Keratinocyte (primary cell): ENCODE measurements around the gene MYO1D. TPM values are rescaled to one million over a fixed set of nuclear protein-coding genes. Genes with fewer than 3 reads are reported as not detected.

ENCODE experiments used
- DNase-seq: peaks from one replicate; pipeline ENCODE4 v3.0.0-alpha.2; 2011; ENCODE audit warnings: low read depth, missing footprints, low spot score
- FAIRE-seq: peaks from 2 replicates; lab custom pipeline; 2011; peaks lifted over from hg19 to GRCh38; lab: Jason Lieb, UNC
- H2AFZ ChIP-seq: 2 replicates; pipeline ENCODE4 v1.6.0; 2012; ENCODE audit warnings: low read length, control low read depth, inconsistent platforms; ENCODE audit not compliant: control insufficient read depth
- H3K27ac ChIP-seq: 2 replicates; pipeline ENCODE4 v1.5.1; 2011; ENCODE audit warnings: low read length; ENCODE audit not compliant: control insufficient read depth, insufficient read depth
- H3K27me3 ChIP-seq: 3 replicates; pipeline ENCODE4 v1.6.0; 2011; ENCODE audit warnings: low read length; ENCODE audit not compliant: control insufficient read depth, insufficient read depth; ENCODE audit errors: extremely low read depth
- H3K36me3 ChIP-seq, 2 experiments: 2 replicates in 1 of 2; 3 replicates in 1 of 2; pipeline ENCODE4 v1.5.1; 2011; ENCODE audit warnings: low read length in 2 of 2, mild to moderate bottlenecking in 1 of 2; ENCODE audit not compliant: control insufficient read depth in 2 of 2, insufficient read depth in 2 of 2; ENCODE audit errors: extremely low read depth in 1 of 2
- H3K4me1 ChIP-seq: 3 replicates; pipeline ENCODE4 v1.5.1; 2011; ENCODE audit warnings: low read length; ENCODE audit not compliant: control insufficient read depth, insufficient read depth; ENCODE audit errors: extremely low read depth
- H3K4me2 ChIP-seq: 3 replicates; pipeline ENCODE4 v1.6.0; 2011; ENCODE audit warnings: low read depth, low read length; ENCODE audit not compliant: control insufficient read depth, insufficient read depth; ENCODE audit errors: extremely low read depth
- H3K4me3 ChIP-seq, 3 experiments: fragments of 200-600 bp in 1 of 3; sonication (generic) in 1 of 3; 2 replicates in 2 of 3; 3 replicates in 1 of 3; pipeline ENCODE4 v1.5.1; 2011 to 2016; ENCODE audit warnings: low read length in 3 of 3, mild to moderate bottlenecking in 3 of 3, control low read depth in 2 of 3, inconsistent platforms in 1 of 3, low read depth in 1 of 3, mixed read lengths in 1 of 3, mixed run types in 1 of 3, moderate library complexity in 1 of 3; ENCODE audit not compliant: control insufficient read depth in 2 of 3, insufficient read depth in 2 of 3; ENCODE audit errors: extremely low read depth in 1 of 3
- H3K79me2 ChIP-seq: 2 replicates; pipeline ENCODE4 v1.6.0; 2012; ENCODE audit warnings: low read length; ENCODE audit not compliant: control insufficient read depth, insufficient read depth
- H3K9ac ChIP-seq: 3 replicates; pipeline ENCODE4 v1.6.0; 2011; ENCODE audit warnings: low read length; ENCODE audit not compliant: control insufficient read depth, insufficient read depth; ENCODE audit errors: extremely low read depth
- H3K9me1 ChIP-seq: 3 replicates; pipeline ENCODE4 v1.6.0; 2011; ENCODE audit warnings: low read length; ENCODE audit not compliant: control insufficient read depth, insufficient read depth; ENCODE audit errors: extremely low read depth
- H3K9me3 ChIP-seq: 2 replicates; pipeline ENCODE4 v1.5.1; 2012; ENCODE audit warnings: low read depth, low read length; ENCODE audit not compliant: control insufficient read depth
- H4K20me1 ChIP-seq: 3 replicates; pipeline ENCODE4 v1.6.0; 2011; ENCODE audit warnings: low read length; ENCODE audit not compliant: control insufficient read depth, insufficient read depth; ENCODE audit errors: extremely low read depth
- CTCF ChIP-seq, 3 experiments: IDR thresholded peaks in 1 of 3; conservative IDR thresholded peaks in 1 of 3; optimal IDR thresholded peaks in 1 of 3; 2 replicates in 2 of 3; 3 replicates in 1 of 3; pipeline versions ENCODE3 to v1.5.1; 2011; ENCODE audit warnings: low read length in 3 of 3, mild to moderate bottlenecking in 3 of 3, moderate library complexity in 2 of 3, control low read depth in 1 of 3, inconsistent platforms in 1 of 3; ENCODE audit not compliant: insufficient read depth in 2 of 3; ENCODE audit errors: extremely low read depth in 1 of 3
- EZH2 ChIP-seq: IDR thresholded peaks from one replicate; pipeline ENCODE4 v1.6.1; 2012; ENCODE audit warnings: inconsistent platforms, mild to moderate bottlenecking, low read length, moderate library complexity
- dilution Hi-C: fragments of 300-500 bp; cut with MboI; formaldehyde crosslinking; loops from one replicate; pipeline ENCODE4 v1.7.0; 2020; ENCODE audit warnings: low sequenced_read_pairs; ENCODE audit not compliant: extremely low pct_ligation_motif_present
- polyA plus RNA-seq, 5 experiments: library from polyadenylated mRNA; depleted of rRNA in 3 of 5; stranded (reverse) in 3 of 5; stranded (forward) in 1 of 5; unstranded in 1 of 5; fragments of >200 nt; gene quantifications; 1 replicate in 1 of 5; 2 replicates in 3 of 5; 3 replicates in 1 of 5; pipeline versions ENCODE4 v1.2.1 to v1.2.3, GENCODE V29; 2011 to 2012; ENCODE audit warnings: missing spikeins in 2 of 5, low read depth in 1 of 5, low replicate concordance in 1 of 5

Gene MYO1D
- polyA plus RNA-seq, 1 donor (not counting 4 experiments of a cell fraction or from before 2014, with no cell fraction given), result 33.7 TPM

DNA sequence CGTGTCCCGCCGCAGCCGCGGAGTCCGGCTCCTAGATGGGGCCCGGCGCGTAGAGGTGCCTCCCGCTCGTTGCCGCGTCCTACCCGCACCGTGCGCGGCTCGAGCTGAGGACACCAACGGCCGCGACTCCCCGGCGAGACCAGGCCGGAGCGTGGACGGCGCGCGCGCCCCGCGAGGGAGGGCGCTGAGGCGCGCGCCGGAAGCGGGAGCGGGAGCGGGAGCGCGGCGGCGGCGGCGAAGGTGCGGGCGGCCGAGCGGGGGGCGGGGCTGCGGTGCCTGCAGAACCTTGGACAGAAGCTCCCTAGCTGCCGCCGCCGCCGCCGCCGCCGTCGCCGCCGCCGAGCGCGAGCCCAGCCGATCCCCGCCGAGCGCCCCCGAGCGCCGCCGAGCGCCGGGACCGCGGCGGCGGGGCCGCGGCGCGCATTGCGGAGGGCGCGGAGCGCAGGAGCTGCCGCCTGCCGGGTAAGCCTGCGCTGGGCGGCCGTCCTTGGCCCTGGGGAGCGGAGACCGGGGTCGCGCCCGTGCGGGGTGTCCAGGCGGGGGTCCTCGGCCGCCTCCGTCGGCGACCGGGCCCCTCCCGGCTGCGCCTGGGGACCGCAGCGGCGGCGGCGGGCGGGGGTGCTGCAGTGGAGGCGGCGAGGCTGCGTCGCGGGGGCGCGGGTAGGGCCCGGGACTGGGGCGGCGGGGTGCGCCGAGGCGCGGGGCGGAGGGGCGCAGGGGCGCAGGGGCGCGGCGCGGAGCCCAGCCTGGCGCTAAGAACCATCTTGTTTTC, 390.0 kb downstream of the MYO1D start, which contains the start of gene CDK5R1:
Gene CDK5R1, plus strand, starts transcription at position 293 of the 772 bp plus-strand sequence. CDS start 628 bp downstream, outside the sequence.
- Histone ChIP-seq H3K4me3 (peak within 1 kb of the TSS; percentile 56 to 83 (median 79)), H3K4me1 (peaks cover 42% of the 10 kb centered on the region), H3K9ac (peak within 1 kb of the TSS; percentile 73), H4K20me1 (no peaks in the 10 kb centered on the region), H3K36me3 (peaks cover 20 to 25% of the 10 kb centered on the region in 2 experiments), H2AFZ (peak within 1 kb of the TSS; percentile 42), H3K9me3 (no peaks in the 10 kb centered on the region), H3K27me3 (no peaks in the 10 kb centered on the region), H3K9me1 (peaks cover 9% of the 10 kb centered on the region), H3K79me2 (peaks cover 37% of the 10 kb centered on the region), H3K27ac (peak within 1 kb of the TSS; percentile 52), H3K4me2 (peak within 1 kb of the TSS; percentile 94)
- FAIRE-seq, result no peak
- dilution Hi-C loops, result no loop called here
- TF ChIP-seq EZH2 (no peak), CTCF (optimal IDR thresholded peaks at IDR 0.05 in 1 of 3, IDR thresholded peaks at IDR 0.05 in 1 of 3, conservative IDR thresholded peaks at IDR 0.05 in 1 of 3; ENCODE audit: extremely low read depth in 1 of 3, insufficient read depth in 2 of 3, low read length in 3 of 3) (no peak)
- no peak for DNase-seq

GRCh38 chr17:32486111-32486700, 390.7 kb downstream of the MYO1D start:
- peaks cover 35% of the 10 kb centered on the region for H3K4me1 ChIP-seq
- DNase-seq (no peak), FAIRE-seq (no peak)
- H3K9me3 ChIP-seq, result no peaks in the 10 kb centered on the region
- H3K4me2 ChIP-seq, result peak overlapping the region; percentile 54
- peak overlapping the region; percentile 42 for H2AFZ ChIP-seq
- peaks cover 34% of the 10 kb centered on the region for H3K79me2 ChIP-seq
- TF ChIP-seq EZH2 (no peak), CTCF (optimal IDR thresholded peaks at IDR 0.05 in 1 of 3, IDR thresholded peaks at IDR 0.05 in 1 of 3, conservative IDR thresholded peaks at IDR 0.05 in 1 of 3; ENCODE audit: extremely low read depth in 1 of 3, insufficient read depth in 2 of 3, low read length in 3 of 3) (no peak)
- no peaks in the 10 kb centered on the region for H4K20me1 ChIP-seq
- H3K27me3 ChIP-seq, result no peaks in the 10 kb centered on the region
- dilution Hi-C loops, result no loop called here
- H3K9me1 ChIP-seq, result peaks cover 9% of the 10 kb centered on the region
- peak overlapping the region in 2 of 3 experiments; percentile 33 to 46 for H3K4me3 ChIP-seq
- no peak overlapping the region for H3K27ac ChIP-seq
- H3K36me3 ChIP-seq, result peaks cover 21 to 23% of the 10 kb centered on the region in 2 experiments
- peak overlapping the region; percentile 44 for H3K9ac ChIP-seq
